Measurements from ENCODE around the gene OR8B4.
"Not testable (repeated sequence)": the region's sequence is repeated elsewhere in the genome, so short reads cannot be mapped to it uniquely, and the experiment has no call there.

The OR8B4 gene

DNA sequence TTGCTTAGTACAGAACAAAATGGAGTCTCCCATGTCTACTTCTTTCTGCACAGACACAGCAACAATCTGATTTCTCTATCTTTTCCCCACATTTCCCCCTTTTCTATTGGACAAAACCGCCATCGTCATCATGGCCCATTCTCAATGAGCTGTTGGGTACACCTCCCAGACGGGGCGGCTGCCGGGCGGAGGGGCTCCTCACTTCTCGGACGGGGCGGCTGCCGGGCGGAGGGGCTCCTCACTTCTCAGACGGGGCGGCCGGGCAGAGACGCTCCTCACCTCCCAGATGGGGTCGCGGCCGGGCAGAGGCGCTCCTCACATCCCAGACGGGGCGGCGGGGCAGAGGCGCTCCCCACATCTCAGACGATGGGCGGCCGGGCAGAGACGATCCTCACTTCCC, 21.5 kb downstream of the OR8B4 start:
- not testable (repeated sequence) for DNase-seq

GRCh38 chr11:124402326-124402922, 22.2 kb downstream of the OR8B4 start:
- DNase-seq: no peak

- no peak for DNase-seq
Measured at GRCh38 chr11:124398924-124399323, 25.7 kb downstream of the OR8B4 start, which contains the start of gene OR8B3. Gene OR8B3, minus strand, starts transcription at chr11:124399024. Its CDS starts 1,673 bp downstream, at chr11:124397351.

GRCh38 chr11:124396847-124397246, 27.8 kb downstream of the OR8B4 start:
- not testable (repeated sequence) for DNase-seq

- DNase-seq: no peak
Measured at GRCh38 chr11:124394408-124394807, 30.3 kb downstream of the OR8B4 start.

GRCh38 chr11:124384399-124384798, 40.3 kb downstream of the OR8B4 start, which contains the start of gene OR8B2:
Gene OR8B2, minus strand, starts transcription at chr11:124384499. Its CDS starts 1,156 bp downstream, at chr11:124383343.
- DNase-seq: no peak

- DNase-seq: not testable (repeated sequence)
Measured at GRCh38 chr11:124382857-124383256, 41.8 kb downstream of the OR8B4 start.

DNA sequence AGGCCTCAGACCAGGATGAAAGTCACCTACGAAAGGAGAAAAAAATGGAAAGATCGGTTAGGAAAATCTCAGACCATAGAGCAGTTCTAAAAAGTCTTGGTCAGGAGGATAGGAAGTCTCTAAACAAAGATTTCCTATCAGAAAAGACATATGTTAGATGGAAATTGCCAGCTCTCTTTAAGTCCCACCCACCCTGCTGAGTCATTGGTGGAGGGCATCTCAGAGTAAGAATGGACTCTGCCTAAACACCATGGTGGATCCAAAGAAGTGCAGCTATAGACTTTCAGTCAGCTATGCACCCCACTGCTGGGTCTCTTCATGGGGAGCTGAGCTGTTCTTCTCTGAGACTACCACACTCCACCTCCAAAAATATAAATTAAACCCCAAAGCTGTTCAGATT, 44.1 kb downstream of the OR8B4 start:
- DNase-seq: no peak

DNA sequence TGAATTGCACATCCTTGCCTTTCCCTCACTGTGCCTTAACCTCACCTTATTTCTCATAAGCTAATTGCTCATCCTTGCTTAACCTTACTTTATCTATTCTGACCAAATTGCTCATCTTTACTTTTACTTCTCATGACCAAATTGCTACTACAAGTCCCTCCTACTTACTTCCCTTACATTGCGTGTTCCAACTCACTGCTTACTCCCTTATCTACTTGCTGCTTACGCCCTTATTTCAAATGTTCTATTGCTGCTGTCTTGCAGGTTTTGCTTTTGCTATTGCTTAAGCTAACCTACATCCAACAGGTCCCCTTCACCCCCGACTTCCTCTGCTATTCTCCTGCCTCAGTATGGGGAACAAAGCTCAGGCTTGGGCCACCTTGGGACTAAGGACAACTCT, 48.4 kb downstream of the OR8B4 start:
- DNase-seq: no peak
